CD4-positive, alpha-beta T cell treated with Interleukin-1 beta for 1 hour (primary cell): Measurements from ENCODE around the gene SF3B2.
A peak's percentile ranks its signal among the peaks of the same experiment; 100 is the strongest.
"Not testable (repeated sequence)": the region's sequence is repeated elsewhere in the genome, so short reads cannot be mapped to it uniquely, and the experiment has no call there.

Experiments used
- DNase-seq, 2 donors: peaks; one replicate each; pipeline ENCODE4 v3.0.0-alpha.2; 2020 to 2022

Gene SF3B2

GRCh38 chr11:66112601-66113499, 60.7 kb downstream of the SF3B2 start:
- no peak for DNase-seq

- DNase-seq = not testable (repeated sequence)
These were observed 62.8 kb downstream of the SF3B2 start for GRCh38 chr11:66114957-66115356.

GRCh38 chr11:66115638-66116301, 63.6 kb downstream of the SF3B2 start:
- peak in 1 of 2 donors; percentile 63 for DNase-seq

GRCh38 chr11:66116576-66117361, 64.6 kb downstream of the SF3B2 start:
- DNase-seq = no peak

GRCh38 chr11:66118847-66119246, 66.7 kb downstream of the SF3B2 start:
- no peak for DNase-seq
